ENCODE measurements around the gene RABGAP1L. TPM values are rescaled to one million over a fixed set of nuclear protein-coding genes. Genes with fewer than 3 reads are reported as not detected.

RABGAP1L gene
- polyA plus RNA-seq, 3 donors, result 35.2 to 75.3 (median 63.3) TPM

GRCh38 chr1:174995121-174995520 is 835.8 kb downstream of the RABGAP1L start:
- no peak overlapping the region for H3K27ac Mint-ChIP-seq
- no peak overlapping the region for H3K4me3 ChIP-seq (replicated peaks in 1 of 3; ENCODE audit: low read depth in 2 of 3, low read length in 3 of 3)
- H2AFZ ChIP-seq (ENCODE audit: insufficient read depth, low read depth, low read length, poor library complexity, severe bottlenecking), result no peak overlapping the region
- H3K9me3 ChIP-seq (replicated peaks in 1 of 2; ENCODE audit: control insufficient read depth in 1 of 2, insufficient read depth in 1 of 2, low read length in 2 of 2), result no peaks in the 10 kb centered on the region
- H3K27ac ChIP-seq (ENCODE audit: low read depth in 1 of 2, low read length in 2 of 2), result no peak overlapping the region
- H3K9me3 Mint-ChIP-seq, result no peaks in the 10 kb centered on the region
- H3K36me3 Mint-ChIP-seq, result peaks cover 28 to 32% of the 10 kb centered on the region in 2 donors
- H3K4me3 Mint-ChIP-seq, result no peak overlapping the region
- intact Hi-C loops (cut with micrococcal nuclease), result loop anchor here (5.0 to 10.0 kb wide), 2 partner anchors 223 to 970 kb away; partner anchors contain the start of gene RC3H1 (in 1 of the 2)
- 100% methylated on average over 1 of the region's 3 CpGs for WGBS (ENCODE audit: insufficient coverage)
- no peak for DNase-seq
- peaks cover 9% of the 10 kb centered on the region for H3K4me1 Mint-ChIP-seq
- no peaks in the 10 kb centered on the region for H3K27me3 Mint-ChIP-seq (ENCODE audit: low read depth in 3 of 3)
- H3K36me3 ChIP-seq (replicated peaks in 1 of 2; ENCODE audit: control insufficient read depth in 1 of 2, insufficient read depth in 2 of 2, low read length in 2 of 2), result peaks cover 5 to 55% of the 10 kb centered on the region in 2 donors
- peaks cover 8 to 16% of the 10 kb centered on the region in 2 donors for H3K4me1 ChIP-seq (ENCODE audit: control insufficient read depth in 1 of 2, insufficient read depth in 2 of 2, low read length in 2 of 2)
- no peak overlapping the region for H3K9ac ChIP-seq (ENCODE audit: insufficient read depth, low read length, poor library complexity, severe bottlenecking)
- no peak overlapping the region for H3K4me2 ChIP-seq (replicated peaks; ENCODE audit: extremely low read depth, low read length, poor library complexity, severe bottlenecking)
- peaks cover 3% of the 10 kb centered on the region for H3K79me2 ChIP-seq (ENCODE audit: insufficient read depth, low read length)
- no peaks in the 10 kb centered on the region for H4K20me1 ChIP-seq (ENCODE audit: insufficient read depth, low read length)
- TF ChIP-seq CTCF (IDR thresholded peaks at IDR 0.05), result no peak
- H3K27me3 ChIP-seq (ENCODE audit: control insufficient read depth in 2 of 2, insufficient read depth in 2 of 2, low read length in 2 of 2), result no peaks in the 10 kb centered on the region

GRCh38 chr1:174995916-174996315 is 836.6 kb downstream of the RABGAP1L start:
- intact Hi-C loops (cut with micrococcal nuclease), result loop anchor here (5.0 to 10.0 kb wide), 2 partner anchors 224 to 971 kb away; partner anchors contain the start of gene RC3H1 (in 1 of the 2)
- H3K4me3 Mint-ChIP-seq, result no peak overlapping the region
- no peaks in the 10 kb centered on the region for H3K9me3 Mint-ChIP-seq

More at GRCh38 chr1:174995916-174996315, 836.6 kb downstream of the RABGAP1L start:
- Histone ChIP-seq H3K27ac (ENCODE audit: low read depth in 1 of 2, low read length in 2 of 2) (no peak overlapping the region), H3K36me3 (replicated peaks in 1 of 2; ENCODE audit: control insufficient read depth in 1 of 2, insufficient read depth in 2 of 2, low read length in 2 of 2) (peaks cover 5 to 55% of the 10 kb centered on the region in 2 donors), H3K27me3 (ENCODE audit: control insufficient read depth in 2 of 2, insufficient read depth in 2 of 2, low read length in 2 of 2) (no peaks in the 10 kb centered on the region), H4K20me1 (ENCODE audit: insufficient read depth, low read length) (no peaks in the 10 kb centered on the region), H3K79me2 (ENCODE audit: insufficient read depth, low read length) (peaks cover 11% of the 10 kb centered on the region), H2AFZ (ENCODE audit: insufficient read depth, low read depth, low read length, poor library complexity, severe bottlenecking) (no peak overlapping the region), H3K4me3 (replicated peaks in 1 of 3; ENCODE audit: low read depth in 2 of 3, low read length in 3 of 3) (no peak overlapping the region), H3K9ac (ENCODE audit: insufficient read depth, low read length, poor library complexity, severe bottlenecking) (no peak overlapping the region), H3K4me1 (ENCODE audit: control insufficient read depth in 1 of 2, insufficient read depth in 2 of 2, low read length in 2 of 2) (peaks cover 14 to 15% of the 10 kb centered on the region in 2 donors), H3K9me3 (replicated peaks in 1 of 2; ENCODE audit: control insufficient read depth in 1 of 2, insufficient read depth in 1 of 2, low read length in 2 of 2) (no peaks in the 10 kb centered on the region), H3K4me2 (replicated peaks; ENCODE audit: extremely low read depth, low read length, poor library complexity, severe bottlenecking) (no peak overlapping the region)
- peaks cover 28 to 32% of the 10 kb centered on the region in 2 donors for H3K36me3 Mint-ChIP-seq
- H3K4me1 Mint-ChIP-seq, result peaks cover 13% of the 10 kb centered on the region
- no peaks in the 10 kb centered on the region for H3K27me3 Mint-ChIP-seq (ENCODE audit: low read depth in 3 of 3)
- WGBS (ENCODE audit: insufficient coverage), result no CpG with 5 or more reads among the region's 1 CpG
- DNase-seq, result no peak
- H3K27ac Mint-ChIP-seq, result peak overlapping the region in 2 of 7 donors; percentile 15 to 74
- no peak for TF ChIP-seq CTCF (IDR thresholded peaks at IDR 0.05)

Data from CD14-positive monocyte (primary cell).